SKM-1 (cell line): Measurements from ENCODE around the gene RXRB.

Source experiments
- DNase-seq: peaks from one replicate; lab custom pipeline; 2025; ENCODE audit not compliant: unreplicated experiment; lab: John Stamatoyannopoulos, UW

Gene RXRB

DNA sequence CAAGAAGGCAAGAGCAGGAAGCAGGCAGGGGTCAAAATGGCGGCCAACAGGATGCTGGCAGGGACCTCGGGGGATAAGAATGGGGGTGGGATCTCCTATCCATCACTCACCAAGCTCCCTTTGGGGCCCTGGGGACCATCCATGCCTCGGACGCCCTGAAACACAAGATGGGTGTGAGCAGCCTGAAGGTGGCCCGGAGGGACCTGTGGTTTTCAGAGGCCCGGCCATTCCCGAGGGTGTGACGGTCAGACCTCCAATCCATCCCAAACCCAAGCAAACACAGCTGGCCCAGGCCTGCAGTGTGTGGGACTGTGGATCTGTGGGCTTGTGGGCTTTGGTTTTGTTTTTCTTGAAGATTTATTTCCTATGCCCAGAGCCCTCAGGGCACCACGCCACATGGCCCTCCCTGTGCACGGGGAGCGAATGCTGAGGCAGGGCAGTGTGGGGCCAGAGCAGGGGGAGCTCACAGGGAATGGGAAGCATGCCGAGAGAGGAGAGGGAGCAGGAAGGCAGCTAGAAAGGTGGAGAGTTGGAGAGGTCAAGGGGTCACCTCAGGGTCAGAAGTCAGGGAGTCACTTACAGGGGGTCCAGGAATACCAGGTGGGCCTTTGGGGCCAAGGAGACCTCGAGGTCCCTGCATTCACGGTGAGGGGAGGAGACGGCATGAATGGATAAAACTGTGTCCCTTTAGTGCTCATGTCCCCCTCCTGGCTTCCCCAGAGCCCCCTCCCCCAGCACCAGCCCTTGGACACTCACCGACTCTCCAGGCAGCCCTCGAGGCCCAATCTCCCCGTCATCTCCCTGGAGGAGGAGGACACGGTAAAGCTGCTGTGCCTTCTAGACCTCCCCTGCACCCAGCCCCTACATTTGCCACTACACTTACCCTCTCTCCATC lies 22.7 kb downstream of the RXRB start:
- no peak for DNase-seq

DNA sequence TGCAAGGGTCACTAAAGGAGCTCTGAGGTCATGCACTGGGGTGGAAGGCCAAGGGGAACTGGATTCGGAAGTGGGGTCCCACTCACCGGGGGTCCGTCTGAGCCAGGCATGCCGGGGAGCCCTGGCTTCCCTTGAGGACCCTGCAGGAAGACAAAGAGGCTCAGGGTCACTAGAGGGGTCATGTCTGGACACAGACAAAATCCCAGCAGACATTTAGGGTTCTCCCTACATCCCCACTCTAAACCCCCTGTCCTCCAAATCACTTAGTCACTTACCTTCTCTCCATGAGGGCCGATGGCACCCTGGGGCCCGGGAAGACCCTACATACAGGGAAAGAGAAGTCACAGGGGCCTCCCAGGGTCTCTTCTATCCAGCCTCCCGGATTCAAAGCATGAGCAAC lies 23.6 kb downstream of the RXRB start:
- no peak for DNase-seq

DNA sequence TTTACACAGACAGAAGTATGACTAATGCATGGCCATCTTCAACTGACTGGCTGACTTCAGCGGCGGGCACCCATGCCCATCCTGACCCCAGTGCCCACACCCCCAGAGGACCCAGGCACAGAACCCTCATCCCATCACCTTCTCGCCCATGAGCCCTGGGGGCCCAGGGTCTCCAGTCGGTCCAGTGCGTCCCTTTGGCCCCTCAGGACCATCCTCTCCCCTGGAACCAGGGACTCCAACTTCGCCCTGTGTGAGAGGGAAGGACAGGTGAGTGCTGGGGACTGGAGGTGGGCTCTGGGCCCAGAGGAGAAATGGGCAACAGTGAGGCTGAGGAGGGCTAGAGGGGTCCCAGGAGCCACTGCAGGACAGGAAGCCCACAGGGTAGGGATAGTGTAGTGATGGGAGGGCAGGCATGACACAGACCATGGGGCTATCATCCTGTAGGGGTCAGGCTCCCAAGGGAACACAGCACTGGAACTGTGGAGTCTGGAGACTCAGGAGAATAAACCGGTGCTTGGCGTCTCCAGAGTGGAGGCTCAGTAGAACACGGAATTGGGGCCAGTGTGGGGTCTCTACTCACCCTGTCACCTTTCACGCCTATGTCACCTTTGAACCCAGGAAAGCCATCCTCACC lies 24.9 kb downstream of the RXRB start:
- DNase-seq, result no peak

DNA sequence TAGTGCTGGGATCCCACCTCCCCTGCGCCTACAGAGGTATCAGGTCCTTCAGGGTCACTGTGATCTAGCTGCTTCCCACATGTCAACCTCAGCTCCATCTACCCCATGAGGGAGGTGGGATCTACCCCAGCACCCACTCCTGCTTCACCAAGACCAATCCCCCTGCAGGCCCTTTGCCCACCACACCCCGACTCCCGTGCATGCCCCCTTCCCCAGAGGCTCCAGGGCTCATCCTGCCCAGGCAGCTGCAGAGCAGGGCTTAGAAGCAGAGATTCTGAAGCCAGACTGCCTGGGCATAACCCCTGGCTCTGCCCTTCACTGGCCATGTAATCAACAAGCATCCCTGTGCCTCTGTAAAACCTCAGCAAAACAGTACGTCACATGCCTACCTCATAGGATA lies 25.7 kb downstream of the RXRB start:
- DNase-seq, result no peak

DNA sequence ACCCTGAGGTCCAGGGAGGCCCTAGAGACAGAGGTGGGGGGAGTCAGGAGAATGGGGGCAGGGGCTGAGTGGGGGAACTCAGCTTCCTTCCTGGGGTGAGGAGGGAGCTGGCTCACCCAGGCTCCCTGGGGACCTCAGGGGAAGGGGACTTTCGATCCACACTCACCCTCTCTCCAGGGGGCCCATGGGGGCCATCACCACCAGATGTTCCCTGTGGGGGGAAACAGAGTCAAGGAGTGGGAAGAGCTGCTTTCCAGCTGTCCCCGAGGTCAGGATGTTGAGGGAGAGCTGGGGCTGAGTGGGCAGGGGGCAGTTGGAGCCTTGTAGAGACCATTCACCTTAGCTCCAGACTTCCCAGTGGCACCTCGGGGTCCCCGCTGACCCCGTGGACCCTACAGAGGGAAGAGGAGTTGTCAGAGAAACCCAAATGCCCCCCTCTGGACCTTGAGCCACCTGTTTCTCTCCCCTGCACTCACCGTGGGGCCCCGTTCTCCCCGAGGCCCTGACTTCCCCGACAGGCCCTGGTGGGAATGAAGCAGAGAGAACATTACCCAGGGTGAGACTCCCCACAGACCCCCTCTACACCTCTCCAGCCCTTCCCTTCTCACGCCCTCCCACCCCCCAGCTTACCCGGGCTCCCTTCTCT lies 26.8 kb downstream of the RXRB start:
- DNase-seq, result no peak

DNA sequence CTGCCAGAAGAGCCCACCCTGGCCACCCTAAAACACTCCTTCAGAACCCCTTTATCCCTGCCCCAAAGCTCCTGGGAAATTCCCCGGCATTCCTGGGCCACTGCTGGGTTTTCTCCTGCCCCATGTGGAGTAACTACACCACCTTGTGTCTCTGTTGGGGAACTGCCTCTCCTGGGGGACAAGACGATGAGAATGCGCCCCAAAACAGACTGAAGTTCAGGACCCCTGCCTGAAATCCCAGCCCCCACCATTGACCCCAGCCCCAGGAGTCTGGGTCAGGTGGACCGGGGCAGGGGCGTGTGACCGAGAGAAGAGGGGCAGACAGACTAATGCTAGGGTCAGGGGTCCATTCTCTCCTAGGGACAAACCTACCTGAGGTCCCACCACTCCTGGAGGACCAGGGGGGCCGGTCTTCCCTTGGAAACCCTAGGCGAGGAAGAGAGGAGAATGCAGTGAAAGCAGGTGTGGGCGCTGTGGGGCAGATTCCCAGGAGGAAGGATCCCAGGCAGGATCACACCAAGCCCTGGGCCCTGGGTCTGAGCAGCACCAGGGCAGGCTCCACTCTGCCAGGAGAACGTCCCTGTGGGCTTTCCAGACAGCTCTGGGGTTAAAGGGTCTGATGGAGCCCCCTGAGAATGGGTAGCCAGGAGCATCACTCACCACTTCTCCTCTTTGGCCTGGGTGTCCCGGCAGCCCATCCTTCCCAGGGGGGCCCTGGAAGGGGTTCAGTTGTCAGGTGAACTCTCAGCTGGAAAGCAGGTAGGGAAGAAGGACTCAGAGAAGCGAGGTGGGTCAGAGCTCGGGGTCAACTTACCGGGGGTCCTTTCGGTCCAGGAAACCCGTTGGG lies 27.6 kb downstream of the RXRB start:
- DNase-seq, result no peak

DNA sequence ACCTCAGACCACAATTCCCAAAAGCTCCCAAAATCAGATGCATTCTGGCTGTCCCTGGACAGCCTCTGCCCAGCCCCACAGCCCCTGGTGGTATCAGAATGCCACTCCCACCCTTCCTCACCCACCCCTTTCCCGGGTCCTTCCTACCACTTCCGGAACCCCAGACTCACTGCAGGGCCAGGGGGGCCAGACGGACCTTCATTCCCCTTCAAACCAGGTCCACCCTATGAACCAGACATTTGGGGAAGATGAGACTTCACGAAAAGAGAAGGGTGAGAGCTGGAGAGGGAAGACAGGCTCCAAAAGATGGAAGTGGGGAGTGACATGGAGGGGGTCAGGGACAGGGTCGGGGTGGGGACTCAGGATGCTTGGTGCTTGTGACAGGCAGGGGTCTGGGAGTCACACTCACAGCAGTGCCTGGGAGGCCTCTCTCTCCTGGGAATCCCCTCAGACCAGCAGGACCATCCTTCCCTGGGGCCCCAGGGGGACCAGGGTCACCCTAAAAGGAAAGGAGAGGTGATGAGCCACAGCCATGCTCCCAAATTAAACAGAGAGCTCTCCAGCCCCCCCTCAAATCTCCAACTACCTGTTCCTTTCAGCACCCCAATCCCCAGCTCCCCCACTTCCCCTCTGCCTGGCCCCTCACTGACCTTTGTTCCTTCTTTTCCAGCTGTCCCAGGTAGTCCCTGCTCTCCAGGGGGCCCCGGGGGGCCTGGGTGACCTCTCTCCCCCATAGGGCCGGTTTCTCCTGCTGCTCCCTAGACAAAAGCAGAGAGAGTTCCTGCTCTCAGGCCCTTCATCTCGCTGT lies 28.4 kb downstream of the RXRB start:
- no peak for DNase-seq

DNA sequence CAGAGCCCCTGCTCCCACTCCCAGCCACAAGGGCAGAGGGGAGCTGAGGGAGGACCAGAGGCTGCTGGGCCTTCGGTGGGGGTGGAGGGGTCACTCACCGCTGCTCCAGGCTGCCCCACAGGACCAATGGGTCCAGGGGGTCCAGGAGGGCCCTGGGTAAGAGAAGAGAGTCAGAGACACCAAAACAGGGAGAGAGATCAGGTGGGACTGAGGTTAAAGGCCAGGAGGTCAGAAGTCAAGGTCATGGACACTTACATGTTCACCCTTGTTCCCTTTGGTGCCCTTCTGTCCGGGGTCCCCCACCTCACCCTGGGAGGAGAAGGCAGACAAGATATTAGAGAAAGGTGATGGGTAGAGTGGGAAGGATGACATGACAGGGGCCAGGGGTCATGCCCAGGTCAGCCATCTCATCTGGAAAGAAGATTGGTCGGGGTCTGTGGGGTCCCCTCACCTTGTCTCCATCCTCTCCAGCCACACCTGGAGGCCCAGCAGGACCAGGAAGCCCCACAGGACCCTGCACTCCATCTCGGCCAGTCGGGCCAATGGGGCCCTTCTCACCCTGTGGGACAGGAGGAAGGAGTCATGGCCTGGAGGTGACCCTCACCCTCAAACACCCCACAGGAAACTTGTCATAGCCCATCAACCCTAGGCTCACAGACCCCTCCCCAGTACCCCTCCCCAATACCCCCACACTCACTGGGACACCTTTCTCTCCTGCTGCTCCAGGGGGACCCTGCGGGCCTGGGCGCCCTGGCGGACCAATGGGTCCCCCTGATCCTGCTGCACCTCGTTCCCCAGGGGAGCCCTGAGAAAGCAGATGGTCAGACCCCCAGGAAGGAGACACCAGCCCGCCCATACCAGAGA lies 29.2 kb downstream of the RXRB start:
- DNase-seq, result no peak

DNA sequence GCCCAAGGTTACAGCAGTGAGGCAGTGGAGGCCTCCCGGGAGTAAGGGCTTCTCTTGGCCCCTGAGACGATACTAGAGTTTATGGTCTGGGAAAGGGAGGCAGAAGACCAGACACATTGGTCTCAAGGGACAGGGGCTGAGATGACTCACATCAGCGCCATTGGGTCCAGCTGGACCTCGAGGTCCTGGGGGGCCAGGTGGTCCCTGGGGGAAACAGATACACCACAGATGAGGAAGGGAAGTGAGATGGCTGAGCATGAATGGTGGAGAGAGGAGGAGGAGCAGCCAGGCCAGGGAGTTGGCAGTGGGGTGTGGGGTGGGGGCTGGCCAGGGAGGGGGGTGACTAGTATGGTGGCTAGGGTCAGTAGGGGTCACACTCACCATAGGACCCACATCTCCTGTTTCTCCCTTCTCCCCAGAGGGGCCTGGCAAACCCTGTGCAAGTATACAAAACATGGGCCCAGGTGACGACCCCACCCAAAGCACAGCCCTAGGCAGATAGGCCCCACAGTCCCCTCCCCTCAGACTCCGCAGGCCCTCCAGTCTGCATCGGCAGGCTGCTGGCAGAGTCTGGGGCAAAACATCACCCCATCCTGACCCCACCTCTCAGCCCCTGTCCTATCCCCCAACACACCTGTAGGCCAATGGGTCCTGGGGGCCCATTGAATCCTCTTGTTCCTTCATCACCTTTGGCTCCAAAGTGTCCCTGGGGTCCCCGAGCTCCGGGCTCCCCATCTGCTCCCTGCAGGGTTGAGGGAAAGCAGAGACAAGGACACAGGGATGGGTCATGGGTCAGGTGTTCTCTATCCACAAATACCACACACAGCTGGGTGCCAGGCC lies 30.1 kb downstream of the RXRB start:
- DNase-seq, result no peak

DNA sequence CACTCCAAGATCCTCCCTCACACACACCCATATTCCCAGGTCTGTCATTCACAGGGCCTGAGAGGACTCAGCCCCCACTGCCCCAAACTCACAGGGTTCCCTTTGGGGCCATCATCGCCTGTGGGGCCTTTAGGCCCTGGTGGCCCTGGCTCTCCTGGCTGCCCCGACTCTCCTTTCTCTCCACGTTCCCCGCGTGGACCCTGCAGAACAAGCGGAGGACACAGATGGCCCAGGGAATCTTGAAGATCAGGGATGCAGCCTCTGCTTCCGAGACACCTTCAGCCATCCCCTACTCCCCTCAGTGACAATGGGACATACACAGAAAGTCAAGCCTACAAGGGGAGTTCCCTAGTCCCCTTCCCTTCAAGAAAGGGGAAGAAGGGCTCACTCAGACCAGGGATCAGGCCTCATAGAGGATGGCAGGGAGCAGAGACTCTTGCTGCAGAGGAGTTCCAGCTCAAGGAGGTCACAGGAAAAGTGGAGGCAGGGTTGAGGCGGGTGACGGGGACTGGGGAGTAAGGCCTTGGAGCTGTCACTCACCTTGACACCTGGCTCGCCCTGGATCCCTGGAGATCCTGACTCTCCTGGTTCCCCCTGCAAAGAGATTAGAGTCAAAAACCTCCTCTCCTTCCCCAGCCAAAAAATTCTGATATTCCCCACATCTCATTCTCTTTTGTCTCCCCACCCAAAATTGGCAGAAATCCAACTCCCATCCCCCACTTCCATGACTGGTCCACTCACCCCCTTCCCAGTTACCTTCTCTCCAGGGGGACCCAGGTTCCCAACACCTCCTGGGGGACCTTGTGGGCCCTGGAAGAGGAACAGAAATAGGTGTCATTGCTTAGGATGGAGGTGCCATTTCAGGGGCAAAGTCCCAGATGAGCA lies 30.9 kb downstream of the RXRB start:
- no peak for DNase-seq

DNA sequence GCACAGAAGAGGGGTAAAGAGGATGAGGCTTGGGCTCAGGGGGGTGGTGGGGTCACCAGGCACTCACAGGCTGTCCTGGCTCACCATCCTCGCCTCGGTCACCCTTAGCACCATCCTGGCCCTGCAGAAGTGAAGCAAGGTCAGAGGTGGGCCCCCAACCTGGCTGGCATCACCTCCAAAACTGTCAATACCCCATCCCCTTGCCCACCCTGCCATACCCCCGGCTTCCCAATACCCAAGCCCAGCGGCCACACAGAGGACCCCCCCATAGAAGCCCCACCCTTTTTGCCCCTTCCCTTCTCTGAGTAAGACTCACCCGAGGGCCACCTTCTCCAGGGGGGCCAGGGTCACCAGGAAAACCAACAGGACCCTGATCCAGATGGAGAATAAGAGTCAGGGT lies 31.8 kb downstream of the RXRB start:
- DNase-seq, result no peak

DNA sequence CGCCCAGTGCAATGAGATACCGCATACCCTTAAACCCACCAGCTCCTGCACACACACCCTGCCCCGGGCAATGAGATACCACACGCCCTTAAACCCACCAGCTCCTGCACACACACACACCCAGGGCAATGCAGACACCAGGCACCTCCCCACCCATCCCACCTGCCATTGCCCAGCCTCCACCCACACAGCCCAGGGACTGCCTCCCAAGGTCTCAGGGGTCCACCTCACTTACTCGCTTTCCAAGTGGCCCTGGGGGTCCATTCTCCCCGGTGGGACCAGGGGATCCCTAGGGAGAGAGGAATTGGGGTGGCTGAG lies 32.2 kb downstream of the RXRB start:
- no peak for DNase-seq

DNA sequence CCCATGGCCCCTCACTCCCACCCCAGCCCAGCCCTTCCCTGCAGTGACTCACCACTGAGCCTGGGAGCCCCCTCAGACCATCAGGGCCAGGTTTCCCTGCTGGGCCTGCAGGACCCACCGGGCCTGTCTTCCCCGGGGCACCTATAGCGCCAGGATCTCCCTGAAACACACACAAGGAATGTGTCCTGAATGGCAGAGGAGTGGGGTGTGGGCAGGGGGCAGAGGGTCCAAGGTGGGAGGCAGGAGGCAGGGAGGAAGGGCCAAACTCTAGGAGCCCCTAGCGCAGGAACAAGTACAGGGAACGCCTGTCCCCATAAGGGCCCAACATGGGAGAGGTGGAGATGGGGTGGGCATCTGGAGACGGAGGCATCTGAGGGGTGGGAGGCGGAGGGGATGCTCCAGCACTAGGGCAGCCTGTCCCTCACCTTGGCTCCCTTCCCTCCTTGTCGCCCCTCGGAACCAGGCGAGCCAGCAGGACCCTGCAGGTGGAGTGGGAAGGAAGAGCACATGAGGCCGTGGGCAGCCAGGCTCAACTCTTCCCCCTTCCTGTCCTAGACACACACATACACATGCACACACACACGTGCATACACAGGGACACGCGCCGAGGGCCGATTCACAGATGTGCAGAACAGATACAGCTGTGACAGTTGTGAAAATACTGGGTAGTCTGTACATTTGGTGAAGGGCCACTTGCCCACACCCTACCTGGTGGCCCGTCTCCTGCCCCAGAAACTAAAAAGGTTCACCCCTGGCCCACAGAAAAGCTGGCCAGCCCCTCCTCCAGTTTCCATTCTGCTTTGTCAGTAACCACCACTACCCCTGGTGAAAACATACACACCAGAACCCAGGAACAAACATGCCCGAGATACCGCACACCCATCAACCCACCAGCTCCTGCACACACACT lies 32.8 kb downstream of the RXRB start:
- no peak for DNase-seq

DNA sequence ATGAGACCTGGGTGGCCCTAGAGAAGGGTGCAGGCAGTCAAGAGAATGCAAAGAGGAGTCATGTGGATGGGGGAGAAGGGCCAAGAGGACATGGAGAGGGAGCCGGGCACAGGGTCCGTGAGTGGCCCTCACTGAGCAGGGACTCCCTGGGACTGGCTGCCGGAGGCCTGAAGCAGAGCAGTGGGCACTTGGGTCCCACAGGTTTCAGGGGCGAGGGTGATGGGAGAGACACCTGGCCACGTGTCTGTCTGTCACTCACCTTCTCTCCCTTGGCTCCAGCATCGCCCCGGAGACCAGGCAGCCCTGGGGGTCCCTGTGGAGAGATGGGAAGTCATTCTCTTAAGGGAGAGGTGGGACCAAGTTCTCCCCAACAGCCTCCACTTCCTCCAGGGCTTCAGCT lies 33.7 kb downstream of the RXRB start:
- no peak for DNase-seq

DNA sequence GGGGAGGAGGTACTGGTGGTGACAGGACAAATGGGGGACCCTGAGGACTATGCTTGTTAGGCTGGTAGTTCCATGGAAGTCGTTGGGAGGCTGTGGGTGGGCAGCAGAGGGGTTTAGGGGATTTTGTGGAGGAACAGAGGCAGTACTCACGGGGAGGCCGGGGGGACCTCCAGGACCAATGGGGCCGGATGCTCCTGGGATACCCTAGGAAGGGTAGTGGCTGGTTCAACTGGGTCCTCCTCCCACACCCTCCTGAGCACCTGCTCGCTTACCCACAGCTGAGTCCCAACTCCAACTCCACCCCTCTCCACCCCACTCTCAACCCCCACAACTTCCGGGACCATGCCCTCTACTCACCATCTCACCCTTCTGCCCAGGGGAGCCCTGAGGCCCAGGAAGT lies 34.1 kb downstream of the RXRB start:
- no peak for DNase-seq

DNA sequence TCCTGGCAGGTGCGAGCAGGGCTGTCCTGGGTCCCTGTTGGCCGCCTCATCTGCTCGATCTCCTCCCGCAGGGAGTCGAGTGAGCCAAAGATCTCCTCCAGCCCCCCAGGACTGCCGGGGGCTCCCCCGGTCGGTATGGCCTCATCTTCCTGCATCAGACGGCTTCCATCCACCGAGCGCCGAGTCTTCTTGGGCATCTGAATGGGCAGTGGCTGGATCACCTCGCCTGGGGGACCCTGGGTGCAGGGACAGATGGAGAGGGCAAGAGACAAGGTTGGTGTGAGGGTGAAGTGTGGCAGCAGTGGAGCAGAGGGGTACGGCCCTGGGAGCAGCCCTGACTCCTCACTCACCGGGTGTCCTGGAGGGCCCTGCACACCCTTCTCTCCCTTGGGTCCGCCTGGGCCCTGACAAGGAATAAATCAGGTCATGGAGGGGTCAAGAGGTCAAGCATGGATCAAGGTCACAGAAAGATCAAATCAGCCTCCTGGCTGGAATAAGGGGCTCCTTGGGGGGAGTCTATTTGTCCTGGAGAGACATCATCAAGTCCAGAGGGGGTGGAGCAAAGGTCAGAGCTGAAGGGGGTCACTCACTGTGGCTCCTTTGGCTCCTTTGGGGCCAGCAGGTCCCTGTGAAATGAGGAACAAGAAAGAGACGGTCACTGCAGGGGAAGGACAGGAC lies 34.7 kb downstream of the RXRB start:
- no peak for DNase-seq
